ENCODE measurements around the gene ITGAE. TPM values are rescaled to one million over a fixed set of nuclear protein-coding genes. Genes with fewer than 3 reads are reported as not detected.

ITGAE gene
- total RNA-seq, 1 experiment from 2014 or later: 20.9 TPM

GRCh38 chr17:3693829-3694231 is 107.2 kb downstream of the ITGAE start:
- Histone ChIP-seq H3K9me3 (ENCODE audit: control insufficient read depth, insufficient read depth, low read depth, low read length) (no peaks in the 10 kb centered on the region), H3K27me3 (ENCODE audit: control insufficient read depth, insufficient read depth, low read length) (no peaks in the 10 kb centered on the region), H3K27ac (ENCODE audit: low read length) (no peak overlapping the region), H3K4me1 (ENCODE audit: control insufficient read depth, insufficient read depth, low read length) (peaks cover 4% of the 10 kb centered on the region), H3K36me3 (ENCODE audit: control insufficient read depth, insufficient read depth, low read length) (no peaks in the 10 kb centered on the region), H3K4me3 (ENCODE audit: low read depth in 2 of 2, low read length in 2 of 2) (no peak overlapping the region)
- intact Hi-C loops (cut with micrococcal nuclease; ENCODE audit: unreplicated experiment) (no loop called here), in situ Hi-C loops (cut with HindIII; ENCODE audit: low pct_unique_long_range_greater_than_20kb, low sequenced_read_pairs) (no loop called here)
- ChIA-PET POLR2A (no interaction called here), CTCF (no interaction called here)
- ATAC-seq: no peak
- no peak for TF ChIP-seq REST (IDR thresholded peaks at IDR 0.05; ENCODE audit: insufficient read depth in 1 of 2, low read depth in 2 of 2, low read length in 1 of 2)
- TF ChIP-seq SIN3A (IDR thresholded peaks at IDR 0.05; ENCODE audit: borderline replicate concordance, insufficient read depth, low read depth, low read length): no peak
- no peak for TF ChIP-seq TCF7L2 (IDR thresholded peaks at IDR 0.05; ENCODE audit: low read depth, low read length)
- no peak for TF ChIP-seq CTCF (IDR thresholded peaks at IDR 0.05)
- TF ChIP-seq POLR2AphosphoS5 (IDR thresholded peaks at IDR 0.05; ENCODE audit: low read depth, low read length): no peak
- DNase-seq (ENCODE audit: low read depth, low spot score): no peak
- BruUV-seq (replicated peaks): no TSS peak

- Histone ChIP-seq H3K27me3 (ENCODE audit: control insufficient read depth, insufficient read depth, low read length) (no peaks in the 10 kb centered on the region), H3K4me1 (ENCODE audit: control insufficient read depth, insufficient read depth, low read length) (peaks cover 4% of the 10 kb centered on the region), H3K4me3 (ENCODE audit: low read depth in 2 of 2, low read length in 2 of 2) (no peak overlapping the region), H3K9me3 (ENCODE audit: control insufficient read depth, insufficient read depth, low read depth, low read length) (no peaks in the 10 kb centered on the region), H3K36me3 (ENCODE audit: control insufficient read depth, insufficient read depth, low read length) (no peaks in the 10 kb centered on the region), H3K27ac (ENCODE audit: low read length) (no peak overlapping the region)
- intact Hi-C loops (cut with micrococcal nuclease; ENCODE audit: unreplicated experiment): no loop called here
- in situ Hi-C loops (cut with HindIII; ENCODE audit: low pct_unique_long_range_greater_than_20kb, low sequenced_read_pairs): no loop called here
- no peak for TF ChIP-seq CTCF (IDR thresholded peaks at IDR 0.05)
- TF ChIP-seq TCF7L2 (IDR thresholded peaks at IDR 0.05; ENCODE audit: low read depth, low read length): no peak
- TF ChIP-seq REST (IDR thresholded peaks at IDR 0.05; ENCODE audit: insufficient read depth in 1 of 2, low read depth in 2 of 2, low read length in 1 of 2): no peak
- TF ChIP-seq SIN3A (IDR thresholded peaks at IDR 0.05; ENCODE audit: borderline replicate concordance, insufficient read depth, low read depth, low read length): no peak
- no peak for TF ChIP-seq POLR2AphosphoS5 (IDR thresholded peaks at IDR 0.05; ENCODE audit: low read depth, low read length)
- BruUV-seq (replicated peaks): no TSS peak
- DNase-seq (ENCODE audit: low read depth, low spot score) (no peak), ATAC-seq (no peak)
- ChIA-PET POLR2A (no interaction called here), CTCF (interaction anchor here (0.7 kb wide), 1 partner anchor 400 kb away, joined by 3 read pairs; no protein-coding TSS in a partner anchor)
Observed at GRCh38 chr17:3693141-3693540, 107.8 kb downstream of the ITGAE start.

Data from Panc1 (cell line).